ENCODE data around the gene ABHD1. TPM values are rescaled to one million over a fixed set of nuclear protein-coding genes. Genes with fewer than 3 reads are reported as not detected.

The ABHD1 gene
- total and polyA plus RNA-seq, 4 donors = 0.09 to 2.0 (median 0.61) TPM

DNA sequence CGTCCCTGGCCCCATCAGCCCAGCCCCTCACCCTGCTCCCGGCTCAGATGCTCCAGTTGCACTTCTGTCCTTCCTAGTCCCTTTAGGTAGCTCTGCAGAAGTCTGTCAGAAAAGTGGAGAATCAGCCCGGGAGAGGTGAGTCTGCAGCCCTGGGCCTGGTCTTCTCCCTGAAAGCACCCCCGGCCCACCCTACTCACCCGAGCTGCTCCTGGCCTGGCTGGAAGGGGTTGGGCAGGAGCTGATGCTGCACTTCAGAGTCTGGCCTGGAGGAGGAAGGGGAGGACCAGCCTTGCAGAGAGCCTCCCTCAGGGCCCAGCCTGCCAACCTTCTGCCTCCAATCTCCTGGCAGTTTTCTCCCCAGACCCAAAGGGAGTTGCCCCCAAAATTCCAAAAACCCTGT is 21.3 kb upstream of the ABHD1 start:
- WGBS = 85% methylated on average over 5 of the region's 5 CpGs
- Histone ChIP-seq H3K27ac (ENCODE audit: low read depth in 1 of 2, low read length in 2 of 2) (no peak overlapping the region), H3K9me3 (ENCODE audit: control insufficient read depth in 4 of 4, low read length in 3 of 4) (no peaks in the 10 kb centered on the region), H3K36me3 (ENCODE audit: control insufficient read depth in 4 of 4, insufficient read depth in 3 of 4, low read depth in 1 of 4, low read length in 3 of 4) (peaks cover 6 to 24% (median 15%) of the 10 kb centered on the region in 4 donors), H3K4me3 (ENCODE audit: low read depth in 1 of 3, low read length in 3 of 3) (no peak overlapping the region), H3K9ac (ENCODE audit: low read depth in 1 of 2, low read length in 2 of 2) (no peak overlapping the region), H3K27me3 (ENCODE audit: control insufficient read depth in 4 of 4, insufficient read depth in 4 of 4, low read length in 3 of 4) (no peaks in the 10 kb centered on the region), H3K4me1 (ENCODE audit: control insufficient read depth in 4 of 4, insufficient read depth in 4 of 4, low read length in 3 of 4) (peaks cover 0 to 10% (median 5%) of the 10 kb centered on the region in 4 donors)
- no peak for DNase-seq (ENCODE audit: low spot score)
- no peak for TF ChIP-seq YY1 (IDR thresholded peaks at IDR 0.05)
- TF ChIP-seq RXRA (IDR thresholded peaks at IDR 0.05) = no peak
- no peak for TF ChIP-seq HNF4A (conservative IDR thresholded peaks at IDR 0.05)
- TF ChIP-seq NR2F2 (IDR thresholded peaks at IDR 0.05) = no peak
- TF ChIP-seq, protein P1, sequence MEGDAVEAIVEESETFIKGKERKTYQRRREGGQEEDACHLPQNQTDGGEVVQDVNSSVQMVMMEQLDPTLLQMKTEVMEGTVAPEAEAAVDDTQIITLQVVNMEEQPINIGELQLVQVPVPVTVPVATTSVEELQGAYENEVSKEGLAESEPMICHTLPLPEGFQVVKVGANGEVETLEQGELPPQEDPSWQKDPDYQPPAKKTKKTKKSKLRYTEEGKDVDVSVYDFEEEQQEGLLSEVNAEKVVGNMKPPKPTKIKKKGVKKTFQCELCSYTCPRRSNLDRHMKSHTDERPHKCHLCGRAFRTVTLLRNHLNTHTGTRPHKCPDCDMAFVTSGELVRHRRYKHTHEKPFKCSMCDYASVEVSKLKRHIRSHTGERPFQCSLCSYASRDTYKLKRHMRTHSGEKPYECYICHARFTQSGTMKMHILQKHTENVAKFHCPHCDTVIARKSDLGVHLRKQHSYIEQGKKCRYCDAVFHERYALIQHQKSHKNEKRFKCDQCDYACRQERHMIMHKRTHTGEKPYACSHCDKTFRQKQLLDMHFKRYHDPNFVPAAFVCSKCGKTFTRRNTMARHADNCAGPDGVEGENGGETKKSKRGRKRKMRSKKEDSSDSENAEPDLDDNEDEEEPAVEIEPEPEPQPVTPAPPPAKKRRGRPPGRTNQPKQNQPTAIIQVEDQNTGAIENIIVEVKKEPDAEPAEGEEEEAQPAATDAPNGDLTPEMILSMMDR (IDR thresholded peaks at IDR 0.05; ENCODE audit: low read depth, low read length, missing input control) = no peak
- TF ChIP-seq, protein P2, sequence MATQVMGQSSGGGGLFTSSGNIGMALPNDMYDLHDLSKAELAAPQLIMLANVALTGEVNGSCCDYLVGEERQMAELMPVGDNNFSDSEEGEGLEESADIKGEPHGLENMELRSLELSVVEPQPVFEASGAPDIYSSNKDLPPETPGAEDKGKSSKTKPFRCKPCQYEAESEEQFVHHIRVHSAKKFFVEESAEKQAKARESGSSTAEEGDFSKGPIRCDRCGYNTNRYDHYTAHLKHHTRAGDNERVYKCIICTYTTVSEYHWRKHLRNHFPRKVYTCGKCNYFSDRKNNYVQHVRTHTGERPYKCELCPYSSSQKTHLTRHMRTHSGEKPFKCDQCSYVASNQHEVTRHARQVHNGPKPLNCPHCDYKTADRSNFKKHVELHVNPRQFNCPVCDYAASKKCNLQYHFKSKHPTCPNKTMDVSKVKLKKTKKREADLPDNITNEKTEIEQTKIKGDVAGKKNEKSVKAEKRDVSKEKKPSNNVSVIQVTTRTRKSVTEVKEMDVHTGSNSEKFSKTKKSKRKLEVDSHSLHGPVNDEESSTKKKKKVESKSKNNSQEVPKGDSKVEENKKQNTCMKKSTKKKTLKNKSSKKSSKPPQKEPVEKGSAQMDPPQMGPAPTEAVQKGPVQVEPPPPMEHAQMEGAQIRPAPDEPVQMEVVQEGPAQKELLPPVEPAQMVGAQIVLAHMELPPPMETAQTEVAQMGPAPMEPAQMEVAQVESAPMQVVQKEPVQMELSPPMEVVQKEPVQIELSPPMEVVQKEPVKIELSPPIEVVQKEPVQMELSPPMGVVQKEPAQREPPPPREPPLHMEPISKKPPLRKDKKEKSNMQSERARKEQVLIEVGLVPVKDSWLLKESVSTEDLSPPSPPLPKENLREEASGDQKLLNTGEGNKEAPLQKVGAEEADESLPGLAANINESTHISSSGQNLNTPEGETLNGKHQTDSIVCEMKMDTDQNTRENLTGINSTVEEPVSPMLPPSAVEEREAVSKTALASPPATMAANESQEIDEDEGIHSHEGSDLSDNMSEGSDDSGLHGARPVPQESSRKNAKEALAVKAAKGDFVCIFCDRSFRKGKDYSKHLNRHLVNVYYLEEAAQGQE (IDR thresholded peaks at IDR 0.05) = no peak
- no peak for TF ChIP-seq SP1 (IDR thresholded peaks at IDR 0.05)
- no peak for TF ChIP-seq RAD21 (IDR thresholded peaks at IDR 0.05)
- TF ChIP-seq, protein P3, sequence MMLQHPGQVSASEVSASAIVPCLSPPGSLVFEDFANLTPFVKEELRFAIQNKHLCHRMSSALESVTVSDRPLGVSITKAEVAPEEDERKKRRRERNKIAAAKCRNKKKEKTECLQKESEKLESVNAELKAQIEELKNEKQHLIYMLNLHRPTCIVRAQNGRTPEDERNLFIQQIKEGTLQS (IDR thresholded peaks at IDR 0.05) = no peak
- no peak for TF ChIP-seq TAF1 (conservative IDR thresholded peaks at IDR 0.05)
- TF ChIP-seq, protein P4, sequence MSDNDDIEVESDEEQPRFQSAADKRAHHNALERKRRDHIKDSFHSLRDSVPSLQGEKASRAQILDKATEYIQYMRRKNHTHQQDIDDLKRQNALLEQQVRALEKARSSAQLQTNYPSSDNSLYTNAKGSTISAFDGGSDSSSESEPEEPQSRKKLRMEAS (IDR thresholded peaks at IDR 0.05) = no peak
- TF ChIP-seq HNF4G (IDR thresholded peaks at IDR 0.05) = no peak
- TF ChIP-seq, protein P5, sequence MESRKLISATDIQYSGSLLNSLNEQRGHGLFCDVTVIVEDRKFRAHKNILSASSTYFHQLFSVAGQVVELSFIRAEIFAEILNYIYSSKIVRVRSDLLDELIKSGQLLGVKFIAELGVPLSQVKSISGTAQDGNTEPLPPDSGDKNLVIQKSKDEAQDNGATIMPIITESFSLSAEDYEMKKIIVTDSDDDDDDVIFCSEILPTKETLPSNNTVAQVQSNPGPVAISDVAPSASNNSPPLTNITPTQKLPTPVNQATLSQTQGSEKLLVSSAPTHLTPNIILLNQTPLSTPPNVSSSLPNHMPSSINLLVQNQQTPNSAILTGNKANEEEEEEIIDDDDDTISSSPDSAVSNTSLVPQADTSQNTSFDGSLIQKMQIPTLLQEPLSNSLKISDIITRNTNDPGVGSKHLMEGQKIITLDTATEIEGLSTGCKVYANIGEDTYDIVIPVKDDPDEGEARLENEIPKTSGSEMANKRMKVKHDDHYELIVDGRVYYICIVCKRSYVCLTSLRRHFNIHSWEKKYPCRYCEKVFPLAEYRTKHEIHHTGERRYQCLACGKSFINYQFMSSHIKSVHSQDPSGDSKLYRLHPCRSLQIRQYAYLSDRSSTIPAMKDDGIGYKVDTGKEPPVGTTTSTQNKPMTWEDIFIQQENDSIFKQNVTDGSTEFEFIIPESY (IDR thresholded peaks at IDR 0.05) = no peak
- TF ChIP-seq FOXA2 (IDR thresholded peaks at IDR 0.05) = no peak
- TF ChIP-seq FOXA1 (IDR thresholded peaks at IDR 0.05) = no peak

DNA sequence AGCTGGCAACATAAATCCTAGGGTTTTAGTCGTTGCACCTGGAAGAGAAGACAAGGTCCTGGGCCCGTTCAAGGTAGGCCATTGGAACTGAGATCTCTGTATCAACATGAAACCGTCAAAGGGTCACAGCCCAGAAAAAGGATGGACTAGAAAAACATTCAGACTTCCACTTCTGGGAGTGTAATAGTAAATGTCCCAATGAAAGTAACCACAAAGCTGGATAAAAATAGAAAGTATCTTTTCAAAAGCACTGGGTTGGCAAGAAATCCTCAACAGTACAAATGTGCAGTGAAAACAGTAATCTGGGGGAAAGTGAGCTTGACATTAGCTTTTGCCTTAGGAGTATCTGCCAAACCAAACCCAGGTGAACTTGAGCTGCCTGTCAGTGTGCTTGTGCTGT is 17.6 kb upstream of the ABHD1 start:
- WGBS = 61% methylated on average over 3 of the region's 3 CpGs
- H3K4me1 ChIP-seq (ENCODE audit: control insufficient read depth in 4 of 4, insufficient read depth in 4 of 4, low read length in 3 of 4) = no peaks in the 10 kb centered on the region
- TF ChIP-seq SP1 (IDR thresholded peaks at IDR 0.05) (no peak), FOXA2 (IDR thresholded peaks at IDR 0.05) (no peak), EGR1 (IDR thresholded peaks at IDR 0.05; ENCODE audit: low read depth in 2 of 2) (no peak), JUND (IDR thresholded peaks at IDR 0.05) (no peak), HNF4A (conservative IDR thresholded peaks at IDR 0.05) (no peak), RXRA (IDR thresholded peaks at IDR 0.05) (no peak), HNF4G (IDR thresholded peaks at IDR 0.05) (no peak), GABPA (IDR thresholded peaks at IDR 0.05 in 1 of 2, conservative IDR thresholded peaks at IDR 0.05 in 1 of 2) (no peak), YY1 (IDR thresholded peaks at IDR 0.05) (no peak), NR2F2 (IDR thresholded peaks at IDR 0.05) (no peak), RAD21 (IDR thresholded peaks at IDR 0.05) (no peak), TAF1 (conservative IDR thresholded peaks at IDR 0.05) (no peak)
- TF ChIP-seq, protein P1 (IDR thresholded peaks at IDR 0.05; ENCODE audit: low read depth, low read length, missing input control) = no peak
- TF ChIP-seq, protein P5 (IDR thresholded peaks at IDR 0.05) = no peak
- TF ChIP-seq, protein P4 (IDR thresholded peaks at IDR 0.05) = no peak
- TF ChIP-seq, protein P3 (IDR thresholded peaks at IDR 0.05) = no peak
- DNase-seq (ENCODE audit: low spot score) = no peak
- H3K9me3 ChIP-seq (ENCODE audit: control insufficient read depth in 4 of 4, low read length in 3 of 4) = no peaks in the 10 kb centered on the region
- no peaks in the 10 kb centered on the region for H3K27me3 ChIP-seq (ENCODE audit: control insufficient read depth in 4 of 4, insufficient read depth in 4 of 4, low read length in 3 of 4)
- no peak overlapping the region for H3K4me3 ChIP-seq (ENCODE audit: low read depth in 1 of 3, low read length in 3 of 3)
- H3K9ac ChIP-seq (ENCODE audit: low read depth in 1 of 2, low read length in 2 of 2) = no peak overlapping the region
- no peak overlapping the region for H3K27ac ChIP-seq (ENCODE audit: low read depth in 1 of 2, low read length in 2 of 2)
- peaks cover 0 to 2% (median 0%) of the 10 kb centered on the region in 4 donors for H3K36me3 ChIP-seq (ENCODE audit: control insufficient read depth in 4 of 4, insufficient read depth in 3 of 4, low read depth in 1 of 4, low read length in 3 of 4)
